Stimulated activated CD8-positive, alpha-beta memory T cell treated with anti-CD3 and anti-CD28 coated beads, Interleukin-12 subunit alpha, Interleukin-12 subunit beta, amount 100 ng/mL, for 4 hours (primary cell): ENCODE data around the gene SPTLC2.
"Not testable (repeated sequence)": the region's sequence is repeated elsewhere in the genome, so short reads cannot be mapped to it uniquely, and the experiment has no call there.

Experiments used
- DNase-seq: peaks from one replicate; pipeline ENCODE4 v3.0.0-alpha.2; 2020; ENCODE audit warnings: low read depth

Gene SPTLC2

GRCh38 chr14:77588411-77589025 lies 27.9 kb downstream of the SPTLC2 start:
- not testable (repeated sequence) for DNase-seq

- no peak for DNase-seq
These were observed 31.1 kb downstream of the SPTLC2 start for GRCh38 chr14:77585385-77585784.

- no peak for DNase-seq
These were observed 31.6 kb downstream of the SPTLC2 start for GRCh38 chr14:77584809-77585208.

GRCh38 chr14:77583657-77584056 lies 32.8 kb downstream of the SPTLC2 start:
- DNase-seq, result no peak

- DNase-seq, result no peak
These were observed 33.9 kb downstream of the SPTLC2 start for GRCh38 chr14:77582511-77582910.

GRCh38 chr14:77580964-77581505 lies 35.4 kb downstream of the SPTLC2 start:
- DNase-seq, result no peak

- DNase-seq, result no peak
These were observed 36.0 kb downstream of the SPTLC2 start for GRCh38 chr14:77580477-77580876.

- no peak for DNase-seq
These were observed 36.7 kb downstream of the SPTLC2 start for GRCh38 chr14:77579780-77580179.

- no peak for DNase-seq
These were observed 37.4 kb downstream of the SPTLC2 start for GRCh38 chr14:77579065-77579464.

- no peak for DNase-seq
These were observed 41.9 kb downstream of the SPTLC2 start for GRCh38 chr14:77574446-77575115.

- no peak for DNase-seq
These were observed 42.5 kb downstream of the SPTLC2 start for GRCh38 chr14:77573964-77574363.

- DNase-seq, result no peak
These were observed 45.6 kb downstream of the SPTLC2 start for GRCh38 chr14:77570706-77571268.

GRCh38 chr14:77565994-77566305 lies 50.5 kb downstream of the SPTLC2 start:
- no peak for DNase-seq

GRCh38 chr14:77565289-77565993 lies 51.0 kb downstream of the SPTLC2 start:
- DNase-seq, result no peak

- no peak for DNase-seq
These were observed 53.8 kb downstream of the SPTLC2 start for GRCh38 chr14:77562681-77563080.

GRCh38 chr14:77561881-77562280 lies 54.6 kb downstream of the SPTLC2 start:
- no peak for DNase-seq

- DNase-seq, result no peak
These were observed 57.1 kb downstream of the SPTLC2 start for GRCh38 chr14:77559381-77559780.

- DNase-seq, result no peak
These were observed 59.0 kb downstream of the SPTLC2 start for GRCh38 chr14:77557391-77557790.

GRCh38 chr14:77556946-77557345 lies 59.5 kb downstream of the SPTLC2 start:
- DNase-seq, result no peak

- no peak for DNase-seq
These were observed 61.4 kb downstream of the SPTLC2 start for GRCh38 chr14:77554816-77555599.

- no peak for DNase-seq
These were observed 62.2 kb downstream of the SPTLC2 start for GRCh38 chr14:77554207-77554606.

GRCh38 chr14:77549451-77549850 lies 67.0 kb downstream of the SPTLC2 start:
- DNase-seq, result no peak
